HuH-7 (cell line): Measurements from ENCODE around the gene CFAP97D1.
"Not testable (repeated sequence)": the region's sequence is repeated elsewhere in the genome, so short reads cannot be mapped to it uniquely, and the experiment has no call there.

Source experiments
- DNase-seq: peaks from one replicate; pipeline ENCODE4 v3.0.0; 2011; ENCODE audit warnings: low spot score

The CFAP97D1 gene

GRCh38 chr17:43768382-43768781 is 11.9 kb upstream of the CFAP97D1 start:
- DNase-seq, result no peak

GRCh38 chr17:43768943-43769342 is 11.3 kb upstream of the CFAP97D1 start:
- DNase-seq, result no peak

GRCh38 chr17:43769426-43769825 is 10.8 kb upstream of the CFAP97D1 start:
- no peak for DNase-seq

- no peak for DNase-seq
Measured at GRCh38 chr17:43769859-43770258, 10.4 kb upstream of the CFAP97D1 start.

- no peak for DNase-seq
Measured at GRCh38 chr17:43770957-43771356, 9.3 kb upstream of the CFAP97D1 start.

GRCh38 chr17:43771463-43771862 is 8.8 kb upstream of the CFAP97D1 start:
- DNase-seq, result no peak

- DNase-seq, result no peak
Measured at GRCh38 chr17:43772877-43773648, 7.2 kb upstream of the CFAP97D1 start.

GRCh38 chr17:43774304-43775250 is 5.7 kb upstream of the CFAP97D1 start:
- no peak for DNase-seq

- peak; percentile 85 for DNase-seq
Measured at GRCh38 chr17:43778337-43779144, 1.7 kb upstream of the CFAP97D1 start, which contains the start of gene DUSP3. Gene DUSP3 (minus strand): TSS chr17:43778977. CDS start chr17:43778924, 53 bp downstream.

- DNase-seq, result peak; percentile 60
Measured at GRCh38 chr17:43779145-43780125, 800 bp upstream of the CFAP97D1 start.

GRCh38 chr17:43782913-43783680 is 2.9 kb downstream of the CFAP97D1 start:
- no peak for DNase-seq

GRCh38 chr17:43784068-43784467 is 3.8 kb downstream of the CFAP97D1 start:
- no peak for DNase-seq

- no peak for DNase-seq
Measured at GRCh38 chr17:43784628-43785101, 4.4 kb downstream of the CFAP97D1 start.

- no peak for DNase-seq
Measured at GRCh38 chr17:43787728-43788127, 7.5 kb downstream of the CFAP97D1 start.

- no peak for DNase-seq
Measured at GRCh38 chr17:43788540-43788939, 8.3 kb downstream of the CFAP97D1 start.

GRCh38 chr17:43789482-43789881 is 9.2 kb downstream of the CFAP97D1 start:
- no peak for DNase-seq

- no peak for DNase-seq
Measured at GRCh38 chr17:43790311-43790940, 10.2 kb downstream of the CFAP97D1 start.

- peak; percentile 43 for DNase-seq
Measured at GRCh38 chr17:43791589-43791988, 11.4 kb downstream of the CFAP97D1 start.

- DNase-seq, result not testable (repeated sequence)
Measured at GRCh38 chr17:43792668-43793067, 12.4 kb downstream of the CFAP97D1 start.
